GM19240 (cell line): Measurements from ENCODE around the gene GLB1L2.
"Not testable (repeated sequence)": the region's sequence is repeated elsewhere in the genome, so short reads cannot be mapped to it uniquely, and the experiment has no call there.

ENCODE experiments used
- DNase-seq: peaks from one replicate; pipeline ENCODE4 v3.0.0; 2011; ENCODE audit warnings: low spot score; ENCODE audit not compliant: insufficient read length

The GLB1L2 gene

GRCh38 chr11:134321373-134321772 lies 10.4 kb upstream of the GLB1L2 start:
- not testable (repeated sequence) for DNase-seq

GRCh38 chr11:134322553-134322952 lies 9.2 kb upstream of the GLB1L2 start:
- no peak for DNase-seq

- DNase-seq, result no peak
Observed at GRCh38 chr11:134328433-134328832, 3.4 kb upstream of the GLB1L2 start.

GRCh38 chr11:134330611-134331353 lies 1.0 kb upstream of the GLB1L2 start:
- no peak for DNase-seq

GRCh38 chr11:134332189-134332631 lies 422 bp downstream of the GLB1L2 start:
- DNase-seq, result no peak

GRCh38 chr11:134332782-134333181 lies 994 bp downstream of the GLB1L2 start:
- no peak for DNase-seq

- no peak for DNase-seq
Observed at GRCh38 chr11:134333312-134333711, 1.5 kb downstream of the GLB1L2 start.

GRCh38 chr11:134333946-134334345 lies 2.2 kb downstream of the GLB1L2 start:
- DNase-seq, result no peak

GRCh38 chr11:134334796-134335571 lies 3.2 kb downstream of the GLB1L2 start:
- DNase-seq, result no peak

- DNase-seq, result no peak
Observed at GRCh38 chr11:134337051-134337450, 5.3 kb downstream of the GLB1L2 start.

- no peak for DNase-seq
Observed at GRCh38 chr11:134338068-134338467, 6.3 kb downstream of the GLB1L2 start.

- no peak for DNase-seq
Observed at GRCh38 chr11:134338654-134339053, 6.9 kb downstream of the GLB1L2 start.

GRCh38 chr11:134339756-134340155 lies 8.0 kb downstream of the GLB1L2 start:
- no peak for DNase-seq

- DNase-seq, result no peak
Observed at GRCh38 chr11:134340354-134340964, 8.7 kb downstream of the GLB1L2 start.

GRCh38 chr11:134341805-134342571 lies 10.2 kb downstream of the GLB1L2 start:
- DNase-seq, result no peak

- DNase-seq, result no peak
Observed at GRCh38 chr11:134342572-134343340, 11.0 kb downstream of the GLB1L2 start.

GRCh38 chr11:134343646-134344045 lies 11.9 kb downstream of the GLB1L2 start:
- no peak for DNase-seq

- DNase-seq, result not testable (repeated sequence)
Observed at GRCh38 chr11:134344497-134345236, 12.9 kb downstream of the GLB1L2 start.

- DNase-seq, result no peak
Observed at GRCh38 chr11:134345237-134345550, 13.4 kb downstream of the GLB1L2 start.
